Stimulated activated CD4-positive, alpha-beta T cell treated with anti-CD3 and anti-CD28 coated beads, Interleukin-12 subunit alpha, Interleukin-12 subunit beta, amount 100 ng/mL, for 24 hours (primary cell): ENCODE data around the gene EIF3D.
"Not testable (repeated sequence)": the region's sequence is repeated elsewhere in the genome, so short reads cannot be mapped to it uniquely, and the experiment has no call there.

Experiments
- DNase-seq, 2 experiments: peaks; one replicate each; pipeline ENCODE4 v3.0.0-alpha.2; 2020; ENCODE audit warnings: low read depth in 2 of 2

Gene EIF3D

GRCh38 chr22:36549033-36549432, 20.1 kb upstream of the EIF3D start:
- DNase-seq, result no peak

GRCh38 chr22:36548606-36549005, 19.6 kb upstream of the EIF3D start:
- no peak for DNase-seq

GRCh38 chr22:36546932-36547331, 18.0 kb upstream of the EIF3D start:
- DNase-seq, result no peak

GRCh38 chr22:36546092-36546804, 17.3 kb upstream of the EIF3D start:
- peak in 1 of 2 experiments; percentile 10 for DNase-seq

- no peak for DNase-seq
These were observed 15.2 kb upstream of the EIF3D start for GRCh38 chr22:36544107-36544620.

- DNase-seq, result peak; percentile 18 to 43
These were observed 13.0 kb upstream of the EIF3D start for GRCh38 chr22:36541831-36542411.

- no peak for DNase-seq
These were observed 12.1 kb upstream of the EIF3D start for GRCh38 chr22:36540867-36541642.

GRCh38 chr22:36538529-36538928, 9.6 kb upstream of the EIF3D start:
- no peak for DNase-seq

GRCh38 chr22:36536717-36537116, 7.8 kb upstream of the EIF3D start:
- DNase-seq, result no peak

GRCh38 chr22:36533320-36533719, 4.4 kb upstream of the EIF3D start:
- not testable (repeated sequence) for DNase-seq

- no peak for DNase-seq
These were observed 3.5 kb upstream of the EIF3D start for GRCh38 chr22:36532466-36532865.

- no peak for DNase-seq
These were observed 625 bp downstream of the EIF3D start for GRCh38 chr22:36528341-36528740.

- no peak for DNase-seq
These were observed 6.3 kb downstream of the EIF3D start for GRCh38 chr22:36522662-36523061.

- no peak for DNase-seq
These were observed 8.5 kb downstream of the EIF3D start for GRCh38 chr22:36520423-36520822.

- not testable (repeated sequence) for DNase-seq
These were observed 9.1 kb downstream of the EIF3D start for GRCh38 chr22:36519906-36520305.

GRCh38 chr22:36514766-36515165, 14.2 kb downstream of the EIF3D start:
- no peak for DNase-seq

GRCh38 chr22:36512991-36513390, 16.0 kb downstream of the EIF3D start:
- no peak for DNase-seq

GRCh38 chr22:36512333-36512732, 16.6 kb downstream of the EIF3D start:
- no peak for DNase-seq

- DNase-seq, result no peak
These were observed 17.7 kb downstream of the EIF3D start for GRCh38 chr22:36510966-36511881.

- DNase-seq, result no peak
These were observed 18.6 kb downstream of the EIF3D start for GRCh38 chr22:36510384-36510783.

- DNase-seq, result no peak
These were observed 21.4 kb downstream of the EIF3D start for GRCh38 chr22:36507518-36508010.
